CD4-positive, alpha-beta T cell treated with Interleukin-17A for 4 hours (primary cell): ENCODE results near the gene TMEM178A.
"Not testable (repeated sequence)": the region's sequence is repeated elsewhere in the genome, so short reads cannot be mapped to it uniquely, and the experiment has no call there.

ENCODE experiments used
- DNase-seq: peaks from one replicate; pipeline ENCODE4 v3.0.0-alpha.2; 2020; ENCODE audit warnings: mixed read lengths

The TMEM178A gene

GRCh38 chr2:39665811-39666490 is at the start of gene TMEM178A:
TSS of gene TMEM178A (plus strand) at chr2:39665917. CDS start at chr2:39665975, 58 bp downstream.
- no peak for DNase-seq

DNA sequence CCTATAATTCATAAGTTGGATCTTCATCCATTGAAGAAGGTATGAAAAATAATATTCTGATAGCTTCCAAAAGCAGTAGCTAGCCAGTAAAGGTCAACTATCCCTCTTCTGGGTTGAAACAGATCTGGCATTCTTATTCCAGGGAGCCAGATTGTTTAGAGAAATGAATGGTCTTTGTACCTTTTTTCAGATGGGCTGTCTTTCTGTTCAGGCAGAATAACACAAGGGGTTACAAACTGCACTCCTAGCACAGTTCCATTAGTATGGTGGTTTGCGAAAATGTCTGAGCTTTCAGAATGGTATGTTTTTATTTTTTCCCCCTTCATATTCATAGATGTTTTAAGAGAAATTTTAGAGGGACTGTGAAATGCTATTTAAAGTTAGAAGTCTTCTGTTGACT is 47.5 kb upstream of the TMEM178A start:
- DNase-seq, result no peak

- DNase-seq, result no peak
Measured at GRCh38 chr2:39618736-39619135, 47.0 kb upstream of the TMEM178A start.

DNA sequence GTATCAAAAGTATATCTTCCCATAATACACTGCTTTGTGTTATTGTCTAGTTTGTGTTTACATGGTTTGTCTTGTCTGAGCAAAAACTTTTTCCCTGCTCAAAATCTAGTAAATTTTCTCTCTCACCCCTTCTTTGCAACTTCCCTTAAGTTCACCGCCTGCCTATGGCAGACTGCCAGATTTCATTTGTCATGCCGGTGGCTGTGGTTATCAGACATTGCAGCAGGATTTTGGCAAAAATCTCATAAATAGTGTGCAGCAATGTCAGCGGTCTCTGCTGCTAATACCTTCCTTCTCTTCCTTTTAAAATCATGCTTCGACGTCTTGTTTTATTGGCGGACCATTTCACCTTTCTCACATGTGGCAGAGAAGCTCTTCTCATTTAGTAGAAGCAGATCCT is 45.6 kb upstream of the TMEM178A start:
- no peak for DNase-seq

DNA sequence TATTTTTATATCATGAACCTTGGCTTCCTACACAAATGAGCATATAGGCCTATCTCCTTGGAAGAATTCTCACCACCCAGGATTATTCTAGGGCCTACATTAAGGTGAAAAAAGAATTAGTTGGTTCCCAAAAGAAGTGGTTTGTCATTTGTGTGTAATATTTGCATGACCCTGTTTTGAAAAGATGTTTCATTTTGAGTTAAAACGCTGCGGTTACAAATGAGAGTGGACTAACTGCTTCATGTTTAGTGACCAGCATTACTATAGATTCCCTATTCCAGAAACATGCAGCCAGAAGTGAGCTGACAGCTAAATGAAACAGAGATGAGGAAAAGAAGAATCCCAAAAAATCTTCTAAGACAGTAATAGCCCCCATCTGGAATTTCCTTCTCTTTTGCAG is 44.1 kb upstream of the TMEM178A start:
- DNase-seq, result no peak

DNA sequence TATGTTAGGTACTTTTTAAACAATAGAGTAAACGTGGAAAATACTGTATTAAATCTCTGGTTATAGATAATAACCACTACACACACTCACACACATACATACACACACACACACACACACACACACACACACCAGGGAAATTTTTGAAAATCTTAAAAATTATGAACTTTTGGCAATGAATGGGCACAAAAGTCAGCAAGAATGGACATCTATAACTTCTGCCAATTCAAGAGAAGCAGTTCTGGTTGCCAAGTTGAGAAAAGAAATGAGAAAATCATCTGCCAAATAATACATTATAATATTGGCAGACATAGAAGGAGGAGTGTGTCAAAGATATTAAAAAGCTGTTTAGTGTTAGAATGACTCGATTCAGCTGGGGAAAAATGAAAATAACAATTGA is 42.9 kb upstream of the TMEM178A start:
- no peak for DNase-seq

DNA sequence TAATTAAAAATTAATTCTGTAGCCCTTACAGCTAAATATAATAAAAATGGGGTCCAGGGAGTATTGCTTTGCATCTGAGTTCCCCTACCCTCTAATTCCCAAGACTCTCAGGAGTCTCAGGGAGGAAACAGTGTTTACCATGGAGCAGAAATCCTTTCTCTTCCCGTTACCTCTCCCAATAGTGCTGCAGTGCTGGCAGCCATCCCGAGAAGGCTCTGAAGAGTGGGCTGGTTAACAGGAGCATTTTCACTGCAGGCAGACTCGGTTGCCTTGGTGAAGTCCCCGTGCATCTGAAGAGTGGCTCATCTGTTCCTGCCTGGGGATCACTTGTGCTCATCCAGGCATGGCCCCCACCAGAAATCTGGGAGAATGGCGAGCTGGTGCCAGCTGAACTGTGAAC is 41.8 kb upstream of the TMEM178A start:
- no peak for DNase-seq

DNA sequence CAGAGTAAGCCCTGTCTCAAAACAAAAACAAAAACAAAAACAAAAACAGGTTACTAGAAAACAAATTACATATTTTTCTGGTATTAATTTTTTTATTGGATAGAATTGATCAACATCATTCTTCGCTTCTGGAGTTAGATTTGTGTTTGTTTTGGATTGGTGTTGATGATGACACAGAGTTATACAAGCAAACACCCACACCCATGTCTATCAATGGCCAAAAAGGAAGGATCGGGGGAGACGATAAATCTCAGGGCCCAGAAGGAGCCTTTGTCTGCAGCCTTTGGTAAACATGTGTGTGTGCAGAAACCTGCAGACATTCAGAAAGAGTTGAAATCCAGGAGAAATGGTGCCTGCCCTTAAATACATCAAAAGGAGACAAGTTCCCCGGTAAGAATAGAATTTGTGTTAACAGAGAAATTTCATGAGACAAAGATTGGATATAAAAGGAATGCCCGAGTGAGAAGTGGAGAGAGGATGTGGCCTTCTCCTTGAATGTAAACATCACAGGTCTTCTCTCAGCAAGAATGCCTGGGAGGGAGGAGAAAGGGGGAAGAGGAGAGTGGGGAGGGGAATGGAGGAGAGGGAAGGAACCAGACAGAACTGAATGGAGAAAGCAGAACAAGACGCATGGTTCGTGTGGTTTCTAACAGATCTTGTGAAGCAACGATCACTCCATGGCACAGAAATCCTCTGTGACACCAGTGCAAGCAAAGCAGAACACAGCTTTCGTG is 40.4 kb upstream of the TMEM178A start:
- DNase-seq, result no peak

GRCh38 chr2:39625927-39626270 is 39.8 kb upstream of the TMEM178A start:
- DNase-seq, result no peak

DNA sequence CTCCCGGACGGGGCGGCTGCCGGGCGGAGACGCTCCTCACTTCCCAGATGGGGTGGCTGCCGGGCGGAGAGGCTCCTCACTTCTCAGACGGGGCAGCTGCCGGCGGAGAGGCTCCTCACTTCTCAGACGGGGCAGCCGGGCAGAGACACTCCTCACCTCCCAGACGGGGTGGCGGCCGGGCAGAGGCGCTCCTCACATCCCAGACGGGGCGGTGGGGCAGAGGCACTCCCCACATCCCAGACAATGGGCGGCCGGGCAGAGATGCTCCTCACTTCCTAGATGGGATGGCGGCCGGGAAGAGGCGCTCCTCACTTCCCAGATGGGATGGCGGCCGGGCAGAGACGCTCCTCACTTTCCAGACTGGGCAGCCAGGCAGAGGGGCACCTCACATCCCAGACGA is 37.4 kb upstream of the TMEM178A start:
- DNase-seq, result not testable (repeated sequence)

DNA sequence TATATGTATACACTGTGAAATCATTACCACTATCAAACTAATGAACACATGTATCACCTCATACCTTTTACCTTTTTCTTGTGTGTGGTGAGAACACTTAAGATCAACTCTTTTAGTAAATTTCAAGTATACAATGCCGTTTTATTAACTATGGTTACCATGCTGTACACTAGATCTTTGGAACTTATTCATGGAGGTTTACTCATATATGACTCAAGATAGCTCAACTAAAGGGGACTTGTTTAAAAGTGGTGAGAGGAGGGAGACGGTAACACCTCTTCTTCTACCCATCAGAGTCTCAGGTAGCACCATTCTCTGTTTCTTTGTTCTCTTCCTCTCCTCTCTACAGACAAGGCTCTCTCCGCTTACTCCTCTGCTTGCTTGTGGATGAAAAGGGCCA is 36.1 kb upstream of the TMEM178A start:
- DNase-seq, result no peak

DNA sequence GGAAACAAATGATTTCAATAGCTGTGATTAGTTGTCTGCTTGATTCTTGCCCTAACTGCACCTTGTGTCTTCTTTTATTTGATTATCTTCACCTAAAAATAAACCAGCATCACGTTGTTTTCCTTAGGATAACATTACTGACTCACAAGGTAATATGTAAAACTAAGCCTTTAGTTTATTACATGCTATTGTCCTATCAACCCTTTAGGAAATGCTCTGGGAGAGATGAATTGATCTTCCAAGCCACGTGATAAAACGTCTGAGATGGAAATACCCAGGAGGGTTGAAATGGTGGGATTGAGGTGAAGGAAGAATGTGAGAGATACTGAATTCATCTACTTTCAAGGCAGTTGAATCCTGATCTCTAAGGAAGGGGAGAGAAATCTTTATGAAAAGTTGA is 34.5 kb upstream of the TMEM178A start:
- no peak for DNase-seq

DNA sequence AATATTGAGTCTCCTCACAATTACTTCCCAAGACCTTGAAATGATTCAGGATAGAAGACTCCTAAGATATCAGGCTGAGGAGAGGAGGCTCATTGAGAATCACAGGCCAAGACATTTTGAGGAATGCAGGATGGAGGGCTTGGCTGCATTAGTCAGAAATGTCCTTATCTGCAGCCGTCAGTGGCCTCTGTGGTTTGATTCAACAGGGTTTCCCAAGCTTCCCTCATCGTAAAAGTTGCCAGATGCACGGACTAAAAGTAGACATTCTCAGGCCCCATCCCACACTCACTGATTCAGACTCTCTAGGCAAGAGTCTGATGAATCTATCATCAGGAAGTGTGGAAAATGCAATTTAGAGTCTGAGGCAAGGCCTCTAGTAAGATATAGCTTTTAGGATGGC is 34.0 kb upstream of the TMEM178A start:
- DNase-seq, result no peak

GRCh38 chr2:39632876-39633275 is 32.8 kb upstream of the TMEM178A start:
- DNase-seq, result no peak

- DNase-seq, result no peak
Measured at GRCh38 chr2:39636306-39636705, 29.4 kb upstream of the TMEM178A start.

DNA sequence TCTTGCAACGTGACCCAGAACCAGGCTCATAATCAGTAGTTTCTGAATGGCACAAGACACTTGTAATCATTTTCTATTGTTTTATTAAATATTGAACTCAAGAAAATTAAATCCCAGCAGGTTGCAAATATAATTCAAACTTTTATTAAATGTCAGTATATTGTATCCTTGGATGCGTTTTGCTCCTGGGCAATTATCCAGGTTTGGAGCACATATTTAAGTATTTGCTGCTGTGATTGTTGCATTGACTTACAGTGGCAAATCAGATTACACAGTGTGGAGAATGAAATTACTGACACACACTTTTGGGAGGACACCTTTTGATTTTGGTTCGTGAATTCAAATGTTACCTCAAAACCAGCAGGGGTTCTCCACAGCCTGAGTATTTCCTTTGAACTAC is 27.1 kb upstream of the TMEM178A start:
- no peak for DNase-seq

DNA sequence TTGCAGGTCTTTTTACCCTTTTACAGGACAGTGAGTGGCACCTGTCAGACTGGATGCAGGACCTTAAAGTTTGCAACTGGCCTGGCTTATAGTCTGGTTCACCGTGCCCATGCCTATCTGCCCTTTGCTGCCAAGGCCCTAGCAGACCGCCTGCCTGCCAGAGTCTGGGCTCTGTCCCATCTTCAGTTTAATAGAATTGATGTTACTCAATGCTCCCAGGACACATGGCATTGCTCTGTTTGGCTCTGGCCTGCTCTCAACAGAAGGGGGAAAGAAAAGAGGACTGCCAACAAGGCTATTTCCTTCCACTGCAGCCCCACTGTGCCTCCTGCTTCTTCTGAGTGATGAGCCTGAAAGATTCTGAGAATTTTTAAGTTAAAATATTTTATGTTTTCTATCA is 25.6 kb upstream of the TMEM178A start:
- DNase-seq, result no peak

- no peak for DNase-seq
Measured at GRCh38 chr2:39640681-39641080, 25.0 kb upstream of the TMEM178A start.

DNA sequence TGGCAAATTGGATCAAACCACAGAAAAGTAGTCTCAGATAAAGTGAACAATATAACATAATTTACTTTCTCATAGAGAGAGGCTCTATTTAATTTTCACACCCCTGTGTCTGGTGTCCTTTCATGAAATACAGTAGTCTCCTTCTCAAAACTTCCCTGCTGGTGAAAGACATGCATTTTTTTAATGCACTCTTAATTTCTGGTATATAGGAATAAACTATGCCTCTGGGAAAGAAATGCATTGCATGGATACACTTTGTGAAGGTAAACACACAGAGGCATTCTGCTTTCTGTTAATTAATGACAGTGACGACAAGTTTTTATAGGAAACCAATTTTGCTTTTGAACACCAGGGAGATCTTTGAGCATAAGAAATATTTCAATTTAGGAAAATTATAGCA is 24.1 kb upstream of the TMEM178A start:
- DNase-seq, result no peak

GRCh38 chr2:39642051-39642718 is 23.5 kb upstream of the TMEM178A start:
- DNase-seq, result no peak

DNA sequence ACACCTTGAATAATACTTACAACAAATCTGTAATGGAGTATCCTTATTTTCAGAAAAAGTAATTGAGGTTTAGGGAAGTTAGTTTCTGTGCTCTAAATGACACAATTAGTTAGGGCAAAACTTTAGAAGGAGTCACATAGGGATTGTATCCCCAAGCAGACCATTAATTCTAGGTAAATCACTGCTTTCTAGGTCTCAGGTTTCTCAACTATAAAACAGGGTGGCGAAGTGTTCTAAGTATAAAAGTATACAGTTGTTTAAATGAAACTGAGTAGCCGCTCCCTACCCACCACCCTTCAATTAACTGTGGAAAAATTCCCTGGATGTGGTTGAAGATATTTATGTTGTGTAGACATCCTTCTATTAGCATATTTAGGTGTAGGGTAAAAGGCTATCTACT is 19.9 kb upstream of the TMEM178A start:
- DNase-seq, result no peak

- no peak for DNase-seq
Measured at GRCh38 chr2:39646267-39646666, 19.4 kb upstream of the TMEM178A start.

DNA sequence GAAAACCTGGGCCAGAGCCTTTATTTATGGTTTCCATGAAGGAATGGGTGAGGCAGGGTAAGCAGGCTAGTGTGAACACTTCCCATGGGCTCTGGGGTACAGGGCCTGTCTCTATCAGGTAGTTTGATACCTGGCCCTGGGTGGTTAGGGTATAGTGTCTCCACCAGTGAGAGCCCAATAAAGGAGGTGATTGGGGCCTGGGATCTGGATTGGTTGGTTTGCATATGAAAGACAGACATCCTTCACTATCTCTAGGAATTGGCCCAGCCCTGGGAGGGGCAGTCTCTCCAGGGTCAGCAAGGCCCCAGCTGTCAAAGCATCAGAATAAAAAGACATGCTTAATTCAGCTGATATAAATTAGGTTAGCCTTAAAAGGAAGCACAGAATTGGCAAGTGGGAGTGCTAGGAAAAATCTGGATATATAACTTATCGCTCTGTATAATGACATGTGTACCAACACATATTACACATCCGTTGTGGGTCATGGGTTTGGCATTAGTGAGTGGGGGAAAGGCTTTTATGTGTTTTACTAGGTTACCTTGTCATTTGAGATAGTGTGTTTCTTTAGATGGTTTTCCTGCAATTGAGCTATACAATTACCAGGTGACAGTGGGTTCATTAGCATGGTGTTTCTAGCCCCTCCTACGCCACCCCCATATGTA is 18.5 kb upstream of the TMEM178A start:
- no peak for DNase-seq

GRCh38 chr2:39648580-39648979 is 17.1 kb upstream of the TMEM178A start:
- no peak for DNase-seq
